GM21619 (cell line): ENCODE data around the gene ZNF827.

Experiments
- ATAC-seq: cut with Tn5 transposase; IDR thresholded peaks from one replicate; pipeline ENCODE4 v1.9.1; 2021; ENCODE audit not compliant: unreplicated experiment

Gene ZNF827

DNA sequence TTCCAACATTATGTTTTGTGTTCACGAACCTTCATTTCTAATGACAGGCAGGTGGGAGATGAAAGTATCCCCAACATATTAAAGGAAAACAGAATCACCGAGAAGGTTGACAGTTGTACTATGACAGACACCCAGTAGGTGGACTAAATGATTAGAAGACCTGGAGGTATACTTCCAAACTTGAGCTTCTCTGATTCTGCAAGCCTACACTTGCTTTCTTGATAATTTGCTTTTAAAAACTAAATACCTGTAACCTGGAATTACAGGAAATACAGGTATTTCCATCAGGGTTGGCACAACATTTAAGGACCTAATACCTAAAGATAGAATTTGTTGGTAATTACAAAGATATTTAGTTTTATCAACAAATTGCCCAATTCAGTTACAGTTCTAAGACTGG lies 215.3 kb downstream of the ZNF827 start:
- no peak for ATAC-seq

DNA sequence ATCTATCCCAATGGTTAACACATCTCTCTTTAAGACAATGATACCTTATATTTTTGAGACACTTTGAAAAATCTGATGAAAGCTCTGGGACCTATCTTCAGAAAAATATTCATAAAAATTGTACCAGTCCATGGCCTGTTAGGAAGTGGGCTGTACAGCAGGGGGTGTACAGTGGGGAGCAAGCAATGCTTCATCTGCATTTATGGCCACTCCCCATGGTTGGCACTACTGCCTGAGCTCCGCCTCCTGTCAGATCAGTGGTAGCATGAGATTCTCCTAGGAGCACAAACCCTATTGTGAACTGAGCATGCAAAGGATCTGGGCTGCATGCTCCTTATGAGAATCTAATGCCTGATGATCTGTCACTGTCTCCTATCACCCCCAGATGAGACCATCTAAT lies 216.1 kb downstream of the ZNF827 start:
- no peak for ATAC-seq

DNA sequence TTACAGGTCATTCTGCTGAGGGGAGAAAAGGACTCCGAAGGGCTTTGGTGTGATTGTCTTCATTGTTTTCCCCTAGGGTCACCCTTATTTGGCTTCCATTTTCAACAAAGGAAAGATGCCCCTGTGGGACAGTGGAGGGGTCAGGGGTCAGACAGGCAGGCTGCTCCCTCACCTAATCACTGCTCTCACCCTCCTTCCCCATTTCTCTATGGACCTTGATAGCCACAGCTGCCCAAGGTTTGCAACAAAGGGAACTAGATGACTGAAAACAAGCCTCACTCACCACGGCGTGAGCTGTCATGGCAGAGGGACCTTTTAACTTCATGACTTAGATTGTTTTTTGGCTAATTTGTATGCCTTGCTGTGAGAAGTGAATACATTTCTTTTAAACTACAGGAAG lies 218.0 kb downstream of the ZNF827 start:
- ATAC-seq: peak; percentile 29

DNA sequence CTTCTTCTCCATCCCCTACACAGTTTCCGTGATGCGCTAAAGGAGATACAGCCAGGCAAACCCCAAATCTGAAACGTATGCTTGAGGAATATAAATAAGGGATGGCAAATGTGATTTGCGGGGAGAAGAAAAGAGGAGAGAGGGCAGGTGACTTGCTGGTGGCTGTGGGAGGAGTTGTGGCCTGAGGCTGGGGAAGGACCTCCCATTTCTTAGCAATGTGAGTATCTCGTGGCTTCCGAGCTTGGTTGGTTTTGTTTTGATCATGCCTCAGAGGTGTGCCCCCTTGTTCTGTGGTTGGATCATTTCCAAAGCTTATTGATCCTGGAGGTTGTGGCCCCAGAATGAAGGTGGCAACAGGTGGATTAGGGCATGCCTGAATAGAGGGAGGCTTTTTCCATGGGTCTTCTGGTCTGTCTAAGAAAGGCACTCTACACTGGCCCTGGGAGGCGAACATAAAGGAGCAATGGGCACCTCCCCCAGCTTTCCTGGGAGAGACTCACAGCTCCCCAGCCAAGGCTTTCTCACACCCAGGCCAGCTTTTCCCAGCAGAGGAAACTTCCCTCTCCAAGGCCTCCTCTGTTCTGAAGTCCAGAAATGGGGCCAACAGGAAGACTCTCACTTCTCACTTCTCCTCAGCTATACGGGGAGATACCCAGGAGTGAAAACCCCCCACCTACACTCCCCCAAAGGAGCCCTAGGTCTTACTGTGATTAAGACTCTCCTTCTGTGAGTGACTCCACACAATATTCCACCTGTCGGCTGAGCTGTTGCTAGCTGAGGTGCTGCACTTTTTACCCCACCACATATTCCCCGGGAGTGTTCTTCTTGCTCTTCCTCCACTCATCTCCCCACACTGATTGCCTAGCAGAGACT lies 218.6 kb downstream of the ZNF827 start:
- ATAC-seq: peak; percentile 80

DNA sequence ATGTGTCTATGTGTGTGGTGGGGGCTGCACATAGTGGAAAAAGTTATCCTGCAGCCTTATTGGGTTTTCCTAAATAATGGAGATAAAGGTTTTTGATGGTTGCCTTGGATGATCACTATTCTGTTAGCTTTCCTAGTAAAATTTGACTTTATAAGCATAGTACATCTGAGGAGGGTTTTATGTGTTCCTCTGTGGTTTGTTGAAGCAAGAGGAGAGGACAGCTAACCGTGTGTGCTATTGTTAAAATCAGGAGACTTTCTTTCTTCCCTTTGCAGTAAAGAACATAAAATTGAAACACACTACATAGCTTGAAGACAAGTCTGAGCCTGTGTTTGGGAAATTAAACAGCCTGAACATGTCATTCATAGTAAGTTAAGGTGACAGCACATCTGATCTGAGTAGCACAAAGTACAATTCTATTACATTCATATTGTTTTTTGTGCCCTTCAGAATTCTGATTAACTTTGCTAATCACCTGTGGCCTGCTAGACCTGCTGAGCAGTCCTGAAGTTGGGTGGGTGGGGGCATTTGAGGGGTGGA lies 221.9 kb downstream of the ZNF827 start:
- no peak for ATAC-seq

DNA sequence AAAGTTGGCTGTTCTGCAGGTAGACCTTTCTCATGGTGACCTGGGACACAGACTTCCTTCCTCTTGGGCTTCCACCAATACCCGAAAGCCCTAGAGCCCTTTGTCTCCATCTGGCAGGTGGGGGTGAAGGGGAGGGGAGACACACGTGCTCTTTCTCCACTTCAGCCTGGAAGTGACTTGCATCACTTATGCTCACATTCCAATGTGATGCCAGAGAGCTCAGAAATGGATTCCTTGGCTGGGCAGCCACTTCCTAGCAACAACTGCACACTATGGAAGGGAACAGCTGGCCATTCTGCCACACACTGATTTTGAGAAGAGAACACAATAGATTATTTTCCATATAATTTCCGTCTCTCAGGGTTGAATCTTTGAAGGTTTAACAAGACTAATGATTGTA lies 222.4 kb downstream of the ZNF827 start:
- no peak for ATAC-seq

DNA sequence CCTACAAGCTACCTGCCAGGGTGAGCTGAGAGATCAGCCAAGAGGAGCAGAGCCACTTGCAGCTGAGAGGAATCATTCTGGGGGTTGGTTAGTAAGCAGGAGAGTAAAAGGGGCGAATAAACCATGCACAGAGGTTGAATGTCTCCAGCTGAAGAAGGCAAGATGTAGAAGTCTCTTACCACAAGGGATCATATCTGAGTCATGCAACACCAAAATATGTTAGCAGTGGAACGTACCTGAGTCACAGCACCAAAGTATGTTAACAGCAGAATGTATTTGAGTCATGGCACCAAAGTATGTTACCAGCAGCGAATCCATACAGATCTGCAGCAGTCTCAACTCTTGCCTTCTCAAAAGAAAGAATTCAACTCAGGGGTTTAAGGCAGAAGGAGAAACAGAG lies 228.8 kb downstream of the ZNF827 start:
- ATAC-seq: peak; percentile 88

DNA sequence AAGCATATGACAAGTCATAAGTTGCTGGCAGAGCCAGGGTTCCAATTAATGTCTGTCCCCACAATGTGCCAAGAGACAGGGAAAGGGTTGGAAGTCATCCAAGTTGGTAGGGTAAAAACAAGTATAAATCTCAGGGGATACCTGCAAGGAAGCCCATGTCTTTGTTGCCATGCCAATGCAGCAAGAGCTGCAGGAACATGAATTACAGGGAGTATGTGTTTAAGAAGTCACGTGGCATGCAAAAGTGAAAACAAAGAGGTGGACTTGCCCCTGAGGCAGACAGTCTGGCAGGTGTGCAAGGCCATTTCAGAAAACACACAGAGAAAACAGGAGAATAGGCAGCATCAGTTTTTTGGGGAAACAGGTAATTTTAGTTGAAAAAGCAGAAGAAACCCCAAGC lies 229.3 kb downstream of the ZNF827 start:
- ATAC-seq: peak; percentile 24
